Activated CD4-positive, alpha-beta T cell treated with anti-CD3 and anti-CD28 coated beads for 36 hours (primary cell): Measurements from ENCODE around the gene TBC1D8. TPM values are rescaled to one million over a fixed set of nuclear protein-coding genes. Genes with fewer than 3 reads are reported as not detected.

Source experiments
- ATAC-seq: fragments of 200-7000 bp; cut with Tn5 transposase; one replicate; pipeline ENCODE4 v1.10.0; 2021; ENCODE audit warnings: mild to moderate bottlenecking, moderate library complexity
- CTCF ChIA-PET: fragments of 350-600 bp; sonication (Branson Sonifier 250); formaldehyde crosslinking; loops from one replicate; lab custom pipeline; 2021; ENCODE audit warnings: antibody characterized with exemption; lab: Charles Lee
- POLR2A ChIA-PET: fragments of 350-600 bp; sonication (Branson Sonifier 250); formaldehyde crosslinking; loops from one replicate; lab custom pipeline; 2021; ENCODE audit warnings: antibody characterized with exemption, inconsistent platforms; lab: Charles Lee
- DNase-seq: peaks from one replicate; pipeline ENCODE4 v3.0.0-alpha.2; 2020
- H3K27ac Mint-ChIP-seq: one replicate; pipeline ENCODE4 v1.8.0; 2021; ENCODE audit warnings: mixed read lengths
- H3K27me3 Mint-ChIP-seq: one replicate; pipeline ENCODE4 v1.8.0; 2021; ENCODE audit warnings: mixed read lengths
- H3K36me3 Mint-ChIP-seq: one replicate; pipeline ENCODE4 v1.8.0; 2021; ENCODE audit warnings: low read depth, mixed read lengths
- H3K4me1 Mint-ChIP-seq: one replicate; pipeline ENCODE4 v1.8.0; 2021; ENCODE audit warnings: mixed read lengths
- H3K4me3 Mint-ChIP-seq: one replicate; pipeline ENCODE4 v1.8.0; 2021; ENCODE audit warnings: mild to moderate bottlenecking, moderate library complexity, mixed read lengths
- H3K9me3 Mint-ChIP-seq: one replicate; pipeline ENCODE4 v1.8.0; 2021; ENCODE audit warnings: low read depth, mixed read lengths
- intact Hi-C, 2 experiments: fragments of 100-400 bp; cut with DNase I in 1 of 2; cut with micrococcal nuclease in 1 of 2; formaldehyde crosslinking; loops; one replicate each; pipeline versions ENCODE4 v1.14.2 to v1.15.1; 2022 to 2024; cut with DNase I, micrococcal nuclease
- total RNA-seq, 2 experiments: library from RNA; stranded (reverse); gene quantifications; one replicate each; pipeline ENCODE4 v1.2.3, GENCODE V29; 2021

Gene TBC1D8
- total RNA-seq, 2 experiments from 2014 or later, result 3.3 to 3.4 TPM

DNA sequence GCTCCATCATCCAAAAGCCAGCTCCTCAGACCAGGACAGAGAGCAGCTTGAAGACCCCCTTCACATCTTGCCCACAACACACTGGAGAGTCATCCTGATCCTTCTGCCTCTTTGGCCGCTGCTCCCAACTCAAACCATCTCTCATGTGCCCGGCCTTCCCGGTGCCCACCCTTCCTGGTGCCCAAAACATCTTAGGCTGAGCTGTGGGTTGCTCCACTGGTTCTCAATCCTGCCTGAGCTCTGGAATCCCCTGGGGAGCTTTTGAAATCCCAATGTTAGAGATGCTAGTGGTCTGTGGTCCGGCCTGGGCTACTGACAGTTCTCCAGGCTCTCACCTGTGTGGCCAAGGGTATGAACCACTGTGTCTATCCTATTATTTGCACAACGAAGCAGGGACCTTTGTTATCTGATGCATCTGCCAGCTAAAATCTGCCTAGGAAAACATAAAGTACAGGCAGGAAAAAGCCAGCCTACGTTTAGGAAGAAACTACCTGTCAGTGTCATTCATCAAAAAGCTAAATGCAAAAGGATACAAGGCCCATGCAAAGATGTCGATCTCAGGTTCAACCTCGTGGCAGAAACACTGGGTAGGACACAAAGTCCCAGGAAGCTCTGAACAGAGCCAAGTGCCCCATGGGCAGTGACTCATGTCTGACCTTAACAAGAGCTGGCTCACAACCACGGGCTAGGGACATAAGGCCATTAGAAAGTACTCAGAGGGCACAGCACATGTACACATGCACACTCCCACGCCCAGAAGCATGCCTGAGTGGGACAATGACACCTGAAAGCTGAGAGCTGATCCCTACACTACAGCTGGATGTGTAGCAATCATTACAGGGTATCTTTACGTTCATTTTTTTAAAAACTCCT lies 30.8 kb downstream of the TBC1D8 start:
- Mint-ChIP-seq H3K4me1 (peaks cover 9% of the 10 kb centered on the region), H3K36me3 (no peaks in the 10 kb centered on the region), H3K27ac (no peak overlapping the region), H3K9me3 (no peaks in the 10 kb centered on the region), H3K4me3 (no peak overlapping the region), H3K27me3 (no peaks in the 10 kb centered on the region)
- ChIA-PET POLR2A (interaction anchor here (0.6 kb wide), 1 partner anchor 34 kb away, joined by 3 read pairs; no protein-coding TSS in a partner anchor), CTCF (no interaction called here)
- ATAC-seq (no peak), DNase-seq (no peak)
- intact Hi-C loops, result no loop called here

DNA sequence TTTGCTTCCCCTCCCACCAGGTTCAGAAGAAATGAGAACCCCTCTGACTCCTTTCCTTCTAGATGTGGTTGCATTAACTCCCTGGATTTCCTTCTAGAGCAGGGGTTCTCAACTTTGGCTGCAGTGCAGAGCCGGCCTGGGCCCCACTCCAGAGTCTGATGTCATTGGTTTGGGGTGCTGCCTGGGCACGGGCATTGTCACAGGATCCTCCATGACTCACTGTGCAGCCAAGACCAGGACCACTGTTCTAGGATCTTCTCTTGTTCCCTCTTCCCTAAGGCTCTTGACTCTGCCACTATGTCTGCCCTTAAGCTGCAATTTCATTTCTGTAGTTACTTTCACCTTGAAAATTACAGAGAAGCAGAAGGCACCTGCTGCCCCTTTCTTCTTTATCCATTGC lies 31.8 kb downstream of the TBC1D8 start:
- ChIA-PET CTCF (no interaction called here), POLR2A (no interaction called here)
- H3K4me3 Mint-ChIP-seq, result no peak overlapping the region
- no peak for ATAC-seq
- no peaks in the 10 kb centered on the region for H3K27me3 Mint-ChIP-seq
- no peak for DNase-seq
- no peaks in the 10 kb centered on the region for H3K4me1 Mint-ChIP-seq
- intact Hi-C loops, result no loop called here
- no peaks in the 10 kb centered on the region for H3K36me3 Mint-ChIP-seq
- H3K27ac Mint-ChIP-seq, result no peak overlapping the region
- no peaks in the 10 kb centered on the region for H3K9me3 Mint-ChIP-seq

DNA sequence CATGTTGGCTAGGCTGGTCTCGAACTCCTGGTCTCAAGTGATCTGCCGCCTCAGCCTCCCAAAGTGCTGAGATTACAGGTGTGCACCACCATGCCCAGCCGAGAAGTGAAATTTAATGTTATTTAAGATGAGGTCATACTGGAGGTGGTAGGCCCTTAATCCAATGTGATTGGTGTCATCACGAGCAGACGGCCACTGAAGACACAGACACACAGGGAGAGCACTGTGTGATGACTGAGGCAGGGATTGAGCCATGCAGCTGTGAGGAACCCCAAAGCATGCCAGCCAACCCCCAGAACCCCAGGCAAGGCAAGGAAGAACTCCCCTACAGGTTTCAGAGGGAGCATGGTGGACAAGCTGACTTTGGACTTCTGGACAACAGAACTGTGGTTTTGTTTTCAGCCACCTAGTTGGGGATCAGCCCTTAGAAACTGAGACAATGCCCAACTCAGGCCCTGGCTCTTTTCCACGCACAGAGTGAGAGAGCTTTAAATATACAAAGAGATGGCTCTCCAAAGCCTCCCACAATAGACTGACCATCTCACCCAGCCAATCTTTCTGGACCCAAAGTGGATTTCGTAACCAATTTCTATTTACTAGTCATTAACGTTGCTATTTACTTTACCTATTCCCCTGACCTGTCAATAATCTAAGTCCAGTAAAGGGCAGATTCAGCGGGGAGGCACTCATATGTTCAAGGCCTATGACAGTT lies 34.2 kb downstream of the TBC1D8 start:
- ChIA-PET POLR2A (interaction anchor here (0.6 kb wide), 1 partner anchor 30 kb away, joined by 3 read pairs; no protein-coding TSS in a partner anchor), CTCF (interaction anchor here (0.7 kb wide), 1 partner anchor 644 kb away, joined by 3 read pairs; no protein-coding TSS in a partner anchor)
- peaks cover 6% of the 10 kb centered on the region for H3K4me1 Mint-ChIP-seq
- no peak for DNase-seq
- H3K27me3 Mint-ChIP-seq, result no peaks in the 10 kb centered on the region
- H3K27ac Mint-ChIP-seq, result no peak overlapping the region
- no peak for ATAC-seq
- no peaks in the 10 kb centered on the region for H3K36me3 Mint-ChIP-seq
- no peaks in the 10 kb centered on the region for H3K9me3 Mint-ChIP-seq
- intact Hi-C loops, result no loop called here
- no peak overlapping the region for H3K4me3 Mint-ChIP-seq

DNA sequence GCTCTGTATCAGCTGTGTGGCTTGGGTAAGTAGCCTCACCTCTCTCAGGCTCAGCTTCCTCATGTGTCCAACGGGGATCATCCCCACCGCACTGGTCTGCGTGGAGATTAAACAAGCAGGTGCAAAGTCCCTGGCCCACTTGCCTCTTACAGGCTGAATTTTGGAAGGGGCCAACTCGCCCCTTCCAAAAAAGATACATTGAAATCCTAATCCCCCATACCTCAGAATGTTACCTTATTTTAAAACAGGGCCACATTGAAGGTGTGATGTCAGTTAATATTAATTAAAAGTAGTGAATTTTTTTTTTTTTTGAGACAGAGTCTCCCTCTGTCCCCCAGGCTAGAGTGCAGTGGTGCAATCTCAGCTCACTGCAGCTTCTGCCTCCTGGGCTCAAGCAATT lies 34.8 kb downstream of the TBC1D8 start:
- ChIA-PET CTCF (no interaction called here), POLR2A (no interaction called here)
- ATAC-seq, result no peak
- DNase-seq, result no peak
- Mint-ChIP-seq H3K4me3 (no peak overlapping the region), H3K27ac (no peak overlapping the region), H3K4me1 (peaks cover 6% of the 10 kb centered on the region), H3K36me3 (no peaks in the 10 kb centered on the region), H3K9me3 (no peaks in the 10 kb centered on the region), H3K27me3 (no peaks in the 10 kb centered on the region)
- intact Hi-C loops, result no loop called here

DNA sequence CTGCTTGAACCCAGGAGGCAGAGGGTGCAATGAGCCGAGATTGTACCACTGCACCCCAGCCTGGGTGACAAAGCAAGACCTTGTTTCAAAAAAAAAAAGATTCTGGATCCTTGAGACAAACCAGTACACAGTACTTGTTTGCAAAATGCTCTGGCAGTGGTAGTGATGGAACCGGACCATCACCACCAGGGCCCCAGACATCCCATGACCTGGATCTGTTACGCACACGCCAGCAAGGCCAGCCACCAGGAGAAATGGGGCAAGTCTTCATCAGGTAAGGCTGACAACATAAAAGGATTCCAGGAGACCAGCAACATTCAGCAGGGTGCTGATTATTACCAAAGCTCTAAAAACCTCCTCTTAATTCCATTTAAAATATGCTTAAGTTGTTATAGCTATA lies 35.5 kb downstream of the TBC1D8 start:
- intact Hi-C loops, result no loop called here
- CTCF ChIA-PET, result no interaction called here
- Mint-ChIP-seq H3K4me1 (peaks cover 6% of the 10 kb centered on the region), H3K4me3 (no peak overlapping the region), H3K36me3 (no peaks in the 10 kb centered on the region), H3K9me3 (no peaks in the 10 kb centered on the region), H3K27me3 (no peaks in the 10 kb centered on the region), H3K27ac (no peak overlapping the region)
- DNase-seq (no peak), ATAC-seq (no peak)
- POLR2A ChIA-PET, result no interaction called here

DNA sequence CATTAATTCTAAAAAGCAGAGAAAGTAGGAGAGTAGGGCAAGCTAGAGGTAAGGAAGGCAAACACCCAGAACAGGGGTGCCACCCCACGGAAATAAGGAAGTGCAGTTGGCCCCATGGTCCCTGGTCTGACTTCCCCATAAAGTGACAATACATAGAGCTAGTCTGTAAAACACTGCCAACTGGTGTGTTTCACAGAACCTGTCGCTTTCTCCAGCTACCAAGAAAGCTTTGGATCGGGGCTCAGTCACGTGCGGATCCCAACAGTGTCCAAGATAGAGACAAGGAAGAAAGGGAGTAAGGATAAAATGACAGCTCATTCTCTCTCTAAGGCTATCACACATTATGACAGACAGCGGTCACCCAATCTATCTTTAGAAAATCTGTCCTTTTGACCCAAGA lies 36.4 kb downstream of the TBC1D8 start:
- no peaks in the 10 kb centered on the region for H3K9me3 Mint-ChIP-seq
- no peak for DNase-seq
- H3K27ac Mint-ChIP-seq, result no peak overlapping the region
- intact Hi-C loops, result no loop called here
- H3K36me3 Mint-ChIP-seq, result no peaks in the 10 kb centered on the region
- ChIA-PET CTCF (interaction anchor here (0.6 to 1.6 kb wide), 2 partner anchors 13 to 250 kb away, joined by 4 to 5 read pairs; no protein-coding TSS in a partner anchor), POLR2A (no interaction called here)
- ATAC-seq, result no peak
- peaks cover 6% of the 10 kb centered on the region for H3K4me1 Mint-ChIP-seq
- no peaks in the 10 kb centered on the region for H3K27me3 Mint-ChIP-seq
- no peak overlapping the region for H3K4me3 Mint-ChIP-seq

DNA sequence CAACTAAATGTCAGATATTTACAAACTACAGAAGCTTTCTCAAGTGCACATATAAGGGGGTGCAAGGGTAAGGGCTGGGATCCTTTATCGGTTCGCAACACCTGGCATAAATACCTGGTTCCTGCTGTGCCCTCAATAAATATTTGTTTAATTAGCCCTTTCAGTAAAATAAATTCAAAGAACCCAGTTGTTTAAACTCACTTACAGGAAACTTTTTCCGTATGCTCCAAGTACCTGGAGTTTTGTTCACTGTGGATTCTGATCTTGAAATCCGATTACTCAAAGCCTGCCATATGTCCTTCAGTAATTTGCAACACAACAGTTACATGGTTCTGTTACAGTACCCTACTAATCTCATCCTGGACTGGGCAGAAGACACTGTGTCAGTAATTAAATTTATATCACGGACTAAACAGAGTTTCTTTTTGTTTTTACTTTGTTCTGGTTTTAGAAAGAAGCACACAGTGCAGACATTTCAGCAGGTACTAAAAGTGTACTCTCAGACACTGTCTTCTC lies 36.9 kb downstream of the TBC1D8 start:
- ATAC-seq, result no peak
- no peak for DNase-seq
- H3K9me3 Mint-ChIP-seq, result no peaks in the 10 kb centered on the region
- H3K36me3 Mint-ChIP-seq, result no peaks in the 10 kb centered on the region
- no peak overlapping the region for H3K27ac Mint-ChIP-seq
- ChIA-PET CTCF (interaction anchor here (0.6 to 1.6 kb wide), 2 partner anchors 12 to 54 kb away, joined by 3 to 5 read pairs; no protein-coding TSS in a partner anchor), POLR2A (no interaction called here)
- peaks cover 6% of the 10 kb centered on the region for H3K4me1 Mint-ChIP-seq
- no peak overlapping the region for H3K4me3 Mint-ChIP-seq
- intact Hi-C loops, result no loop called here
- no peaks in the 10 kb centered on the region for H3K27me3 Mint-ChIP-seq

DNA sequence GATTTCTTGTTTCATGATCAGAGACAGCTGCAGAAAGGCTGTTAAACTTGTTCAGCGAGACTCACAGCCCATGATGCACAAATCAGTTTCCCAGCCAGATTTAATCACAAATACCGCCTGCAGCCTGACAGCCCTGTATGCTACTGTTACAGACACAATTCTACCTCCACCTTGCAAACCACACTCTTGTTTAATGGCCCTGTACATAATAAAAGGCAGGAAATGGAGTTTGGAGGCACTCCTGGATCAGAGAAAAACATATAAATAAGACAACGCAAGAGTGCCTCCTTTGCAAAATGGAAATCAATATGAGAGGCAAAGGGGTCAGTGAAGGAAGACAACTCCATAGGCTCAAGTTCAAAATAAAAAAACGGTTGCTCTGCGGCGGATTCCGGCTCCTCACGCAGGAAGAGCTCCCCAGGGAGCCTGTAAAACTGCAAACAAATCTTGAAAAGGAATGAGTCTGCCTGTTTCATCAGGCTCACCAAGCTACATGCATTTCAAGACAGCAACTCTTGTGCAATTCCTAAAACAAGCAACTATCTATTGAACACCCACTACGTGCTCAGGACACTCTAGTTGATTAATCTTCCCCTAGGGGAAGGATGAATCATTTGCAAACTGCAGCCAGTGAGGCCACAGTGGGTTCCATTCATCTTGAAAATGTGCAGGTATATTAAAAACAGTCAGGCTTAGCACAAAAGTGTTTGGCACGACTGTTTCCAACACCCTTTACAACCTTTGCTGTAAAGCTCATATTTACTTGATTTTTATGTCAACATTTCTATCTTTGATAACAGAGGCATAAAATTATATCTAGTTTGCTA lies 37.5 kb downstream of the TBC1D8 start:
- no peak for DNase-seq
- Mint-ChIP-seq H3K27ac (no peak overlapping the region), H3K4me1 (peaks cover 6% of the 10 kb centered on the region), H3K4me3 (no peak overlapping the region), H3K27me3 (no peaks in the 10 kb centered on the region), H3K36me3 (no peaks in the 10 kb centered on the region), H3K9me3 (no peaks in the 10 kb centered on the region)
- peak; percentile 51 for ATAC-seq
- CTCF ChIA-PET, result interaction anchor here (0.6 to 1.6 kb wide), 2 partner anchors 12 to 54 kb away, joined by 3 to 5 read pairs; no protein-coding TSS in a partner anchor
- intact Hi-C loops, result no loop called here
- POLR2A ChIA-PET, result no interaction called here

DNA sequence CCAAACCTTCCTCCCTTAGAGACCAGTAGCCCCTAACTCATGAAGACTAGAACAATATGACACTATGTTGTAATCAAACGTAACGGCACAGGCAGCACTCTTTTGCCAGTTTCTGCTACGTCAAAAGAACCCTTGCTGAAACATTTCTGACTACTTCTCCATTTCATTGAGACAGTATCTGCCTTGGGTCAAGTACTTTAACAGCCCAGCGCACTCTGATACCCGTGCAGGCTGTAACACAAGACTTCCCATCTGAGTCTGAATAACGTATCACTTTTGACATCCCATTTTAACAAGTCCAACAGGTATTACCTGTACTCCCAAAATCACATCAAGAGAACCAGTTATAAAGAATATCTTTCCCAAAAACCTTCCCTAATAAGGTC lies 38.4 kb downstream of the TBC1D8 start:
- H3K9me3 Mint-ChIP-seq, result no peaks in the 10 kb centered on the region
- no peak for DNase-seq
- H3K27ac Mint-ChIP-seq, result no peak overlapping the region
- no peaks in the 10 kb centered on the region for H3K36me3 Mint-ChIP-seq
- ChIA-PET CTCF (no interaction called here), POLR2A (no interaction called here)
- no peak overlapping the region for H3K4me3 Mint-ChIP-seq
- no peak for ATAC-seq
- H3K4me1 Mint-ChIP-seq, result peaks cover 6% of the 10 kb centered on the region
- intact Hi-C loops, result no loop called here
- H3K27me3 Mint-ChIP-seq, result no peaks in the 10 kb centered on the region

DNA sequence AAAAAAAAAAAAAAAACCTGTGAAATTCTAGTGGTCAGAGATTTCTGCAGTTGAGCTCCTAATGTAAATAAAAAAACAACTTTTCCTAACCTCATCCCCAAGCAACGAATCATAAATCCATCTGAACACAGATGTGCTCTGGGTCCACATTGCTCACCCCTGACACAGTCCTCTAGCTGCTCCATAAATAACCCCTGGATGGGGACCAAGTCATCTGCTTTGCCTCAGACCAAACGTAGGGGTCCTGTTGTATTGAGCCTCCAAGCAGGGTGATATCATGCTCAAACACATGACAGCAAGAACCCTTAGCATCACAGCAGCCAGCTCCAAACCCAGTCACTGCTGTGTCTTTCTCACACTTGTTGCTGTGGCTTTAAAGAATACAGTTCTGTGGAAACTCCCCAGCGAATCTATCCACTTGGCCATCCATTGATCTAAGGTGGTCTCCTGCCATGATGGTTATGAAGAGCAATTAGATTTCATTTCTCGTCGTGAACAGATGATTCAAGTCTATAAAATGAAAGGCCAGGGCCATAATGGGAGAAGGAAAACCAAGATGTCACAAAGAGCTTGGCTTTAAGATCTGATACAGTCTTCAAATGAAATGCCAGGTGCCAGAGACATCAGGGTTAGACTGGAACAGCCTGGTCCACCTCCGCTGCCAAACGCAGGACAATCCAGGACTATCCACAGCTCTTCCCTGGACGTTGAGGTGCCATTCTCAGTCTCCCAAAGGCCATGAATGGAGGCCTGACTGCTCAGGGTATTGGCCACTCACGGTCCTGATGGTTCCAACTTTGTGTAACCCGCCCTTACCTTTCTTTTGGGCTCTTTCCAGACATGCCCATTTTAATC lies 39.0 kb downstream of the TBC1D8 start:
- H3K27me3 Mint-ChIP-seq, result no peaks in the 10 kb centered on the region
- no peaks in the 10 kb centered on the region for H3K9me3 Mint-ChIP-seq
- DNase-seq (no peak), ATAC-seq (no peak)
- H3K27ac Mint-ChIP-seq, result no peak overlapping the region
- ChIA-PET CTCF (no interaction called here), POLR2A (no interaction called here)
- peaks cover 6% of the 10 kb centered on the region for H3K4me1 Mint-ChIP-seq
- intact Hi-C loops, result no loop called here
- H3K36me3 Mint-ChIP-seq, result no peaks in the 10 kb centered on the region
- H3K4me3 Mint-ChIP-seq, result no peak overlapping the region
